Psoas muscle (tissue), 8 donors: Measurements from ENCODE around the gene SMYD3. TPM values are rescaled to one million over a fixed set of nuclear protein-coding genes. Genes with fewer than 3 reads are reported as not detected.

Experiments used
- ATAC-seq, 4 donors: fragments of 200-7000 bp; cut with Tn5 transposase; one replicate each; pipeline ENCODE4 v1.9.1; 2020; ENCODE audit warnings: moderate library complexity in 3 of 4, mild to moderate bottlenecking in 2 of 4
- DNase-seq, 2 donors: peaks; one replicate each; pipeline ENCODE4 v3.0.0-alpha.2; 2020
- H3K27ac ChIP-seq: fragments of 200-600 bp; one replicate; pipeline ENCODE4 v1.8.0; 2022
- H3K27me3 ChIP-seq, 3 donors: fragments of 200-600 bp in 1 of 3; one replicate each; pipeline versions ENCODE4 v1.6.1 to v1.8.0; 2013 to 2022; ENCODE audit warnings: low read length in 2 of 3, mild to moderate bottlenecking in 2 of 3, moderate library complexity in 1 of 3; ENCODE audit not compliant: insufficient read depth in 3 of 3
- H3K36me3 ChIP-seq, 2 donors: fragments of 200-600 bp in 1 of 2; one replicate each; pipeline versions ENCODE4 v1.6.1 to v1.8.0; 2013 to 2022; ENCODE audit warnings: low read depth in 1 of 2, mild to moderate bottlenecking in 1 of 2, moderate library complexity in 1 of 2; ENCODE audit not compliant: insufficient read depth in 1 of 2
- H3K4me1 ChIP-seq: fragments of 200-600 bp; one replicate; pipeline ENCODE4 v1.8.0; 2022
- H3K4me3 ChIP-seq: fragments of 200-600 bp; one replicate; pipeline ENCODE4 v1.8.0; 2022; ENCODE audit warnings: mild to moderate bottlenecking
- H3K9me3 ChIP-seq: fragments of 200-600 bp; one replicate; pipeline ENCODE4 v1.8.0; 2022
- WGBS, 3 donors: extraction: QIAGEN DNeasy Blood & Tissue Kit; methylation state at CpG; one replicate each; pipeline versions ENCODE4 v1.1.6 to v1.1.7; 2013; 5-methylcytosine and 5-hydroxymethylcytosine counted together
- intact Hi-C, 2 donors: fragments of 100-400 bp; cut with DNase I; formaldehyde crosslinking; loops; one replicate each; pipeline versions ENCODE4 v1.11.0 to v1.14.2; 2022
- polyA plus RNA-seq, 3 donors: library from polyadenylated mRNA; stranded (reverse); fragments of 200-250 nt; gene quantifications; one replicate each; pipeline ENCODE4 v1.2.3, GENCODE V29; 2013
- total RNA-seq, 4 donors: library from RNA; stranded (reverse); fragmentation: NEBNext Ultra II Directional in 2 of 4; extraction: Animal tissue kit (Norgen Biotek cat#: 25700) in 2 of 4; gene quantifications; one replicate each; pipeline versions ENCODE4 v1.2.1 to v1.2.4, GENCODE V29; 2021 to 2023
- TF ChIP-seq, protein P1 (sequence below): fragments of 200-600 bp; IDR thresholded peaks from one replicate; pipeline ENCODE4 v1.8.0; 2022; ENCODE audit warnings: antibody characterized with exemption
- donor health status: healthy with polysubstance abuse.
- donor health status: DM: no; HTN: no; CAD: no; lungs with moderate emphysema.
- donor health status: Bipolar disorder and iron deficiency.
- donor health status: healthy.
- donor health status: DM: yes; HTN: yes; CAD: no.
- donor health status: DM: no; HTN: no; CAD: no.
- donor health status: DM: no; HTN: no; CAD: no.
- donor health status: DM: yes; HTN: yes; CAD: no.

The SMYD3 gene
- total and polyA plus RNA-seq, 7 donors = 2.9 to 6.4 (median 4.9) TPM

DNA sequence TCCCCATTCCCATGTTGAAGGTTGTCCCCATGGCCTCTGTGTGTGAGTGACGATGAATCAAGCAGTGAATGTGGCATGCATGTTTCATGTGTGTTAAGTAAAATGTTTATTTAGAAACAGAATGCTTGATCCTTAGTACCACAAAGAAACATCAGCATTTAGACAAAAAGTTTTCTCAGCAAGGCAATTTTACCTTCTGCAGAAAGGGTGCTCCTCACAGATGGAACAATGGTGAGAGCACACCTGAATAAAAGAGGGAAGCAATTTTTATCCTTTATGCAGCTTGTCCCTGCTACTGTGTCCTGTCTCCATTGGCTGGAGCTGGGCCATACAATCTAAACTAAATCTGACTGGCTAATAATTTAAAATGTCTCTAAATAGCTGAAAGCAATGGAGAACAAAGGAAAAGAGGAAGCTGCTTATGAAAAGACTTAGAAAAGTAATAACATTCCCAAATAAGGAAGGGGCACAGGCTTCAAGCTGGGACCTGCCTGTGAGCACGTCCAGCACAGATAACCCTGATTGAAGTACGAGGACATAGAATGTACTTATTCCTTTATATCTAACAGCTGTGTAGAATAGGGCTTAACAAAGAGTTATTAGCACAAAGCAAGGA lies 8.4 kb upstream of the SMYD3 start:
- Histone ChIP-seq H3K9me3 (peaks cover 26% of the 10 kb centered on the region), H3K4me1 (no peaks in the 10 kb centered on the region), H3K27me3 (no peaks in the 10 kb centered on the region), H3K36me3 (no peaks in the 10 kb centered on the region), H3K4me3 (no peak overlapping the region), H3K27ac (no peak overlapping the region)
- intact Hi-C loops = no loop called here
- 72 to 82% (median 77%) methylated on average over 3 of the region's 3 CpGs for WGBS, 3 donors
- ATAC-seq (no peak), DNase-seq (no peak)
- TF ChIP-seq, protein P1, sequence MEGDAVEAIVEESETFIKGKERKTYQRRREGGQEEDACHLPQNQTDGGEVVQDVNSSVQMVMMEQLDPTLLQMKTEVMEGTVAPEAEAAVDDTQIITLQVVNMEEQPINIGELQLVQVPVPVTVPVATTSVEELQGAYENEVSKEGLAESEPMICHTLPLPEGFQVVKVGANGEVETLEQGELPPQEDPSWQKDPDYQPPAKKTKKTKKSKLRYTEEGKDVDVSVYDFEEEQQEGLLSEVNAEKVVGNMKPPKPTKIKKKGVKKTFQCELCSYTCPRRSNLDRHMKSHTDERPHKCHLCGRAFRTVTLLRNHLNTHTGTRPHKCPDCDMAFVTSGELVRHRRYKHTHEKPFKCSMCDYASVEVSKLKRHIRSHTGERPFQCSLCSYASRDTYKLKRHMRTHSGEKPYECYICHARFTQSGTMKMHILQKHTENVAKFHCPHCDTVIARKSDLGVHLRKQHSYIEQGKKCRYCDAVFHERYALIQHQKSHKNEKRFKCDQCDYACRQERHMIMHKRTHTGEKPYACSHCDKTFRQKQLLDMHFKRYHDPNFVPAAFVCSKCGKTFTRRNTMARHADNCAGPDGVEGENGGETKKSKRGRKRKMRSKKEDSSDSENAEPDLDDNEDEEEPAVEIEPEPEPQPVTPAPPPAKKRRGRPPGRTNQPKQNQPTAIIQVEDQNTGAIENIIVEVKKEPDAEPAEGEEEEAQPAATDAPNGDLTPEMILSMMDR = no peak

DNA sequence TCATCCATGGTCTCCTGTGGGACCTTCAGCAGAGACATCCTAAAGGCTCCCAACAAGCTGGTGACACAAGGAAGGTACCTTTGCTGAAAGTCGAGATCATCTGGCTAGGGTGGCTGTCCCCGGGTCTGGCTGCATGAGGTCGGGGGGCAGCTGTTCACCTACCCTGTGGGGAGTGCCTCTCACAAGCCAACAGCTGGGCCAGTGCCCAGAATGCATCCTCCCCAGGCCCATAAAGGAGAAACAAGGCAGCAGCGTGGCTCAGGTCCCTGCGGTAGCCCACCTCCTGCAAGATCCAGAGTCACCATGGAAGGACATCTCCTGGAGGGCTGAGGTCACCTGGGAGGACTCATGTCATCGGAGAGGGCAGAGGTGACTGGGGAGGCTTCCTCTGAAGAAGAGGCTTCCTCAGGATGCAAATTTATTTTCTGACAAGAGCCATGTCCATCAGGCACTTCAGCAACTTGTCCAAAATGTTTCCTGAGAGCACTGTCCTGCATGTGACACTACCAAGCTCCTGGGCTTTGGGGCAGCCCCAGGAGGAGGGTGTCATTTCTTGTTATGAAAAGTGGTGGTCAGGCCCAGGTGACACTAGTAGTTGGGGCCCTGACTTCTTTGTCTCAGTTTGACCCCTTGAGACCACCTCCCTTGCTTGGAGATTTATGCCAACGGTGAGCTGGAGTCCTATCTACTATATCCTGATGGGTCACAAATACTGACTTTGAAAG lies 6.7 kb upstream of the SMYD3 start:
- H3K27me3 ChIP-seq = no peaks in the 10 kb centered on the region
- WGBS, 3 donors = 83 to 85% (median 85%) methylated on average over 7 of the region's 7 CpGs
- no peak for DNase-seq
- no peaks in the 10 kb centered on the region for H3K4me1 ChIP-seq
- H3K36me3 ChIP-seq = no peaks in the 10 kb centered on the region
- H3K27ac ChIP-seq = no peak overlapping the region
- TF ChIP-seq, protein P1 = no peak
- ATAC-seq = no peak
- peaks cover 26% of the 10 kb centered on the region for H3K9me3 ChIP-seq
- intact Hi-C loops = no loop called here
- H3K4me3 ChIP-seq = no peak overlapping the region

DNA sequence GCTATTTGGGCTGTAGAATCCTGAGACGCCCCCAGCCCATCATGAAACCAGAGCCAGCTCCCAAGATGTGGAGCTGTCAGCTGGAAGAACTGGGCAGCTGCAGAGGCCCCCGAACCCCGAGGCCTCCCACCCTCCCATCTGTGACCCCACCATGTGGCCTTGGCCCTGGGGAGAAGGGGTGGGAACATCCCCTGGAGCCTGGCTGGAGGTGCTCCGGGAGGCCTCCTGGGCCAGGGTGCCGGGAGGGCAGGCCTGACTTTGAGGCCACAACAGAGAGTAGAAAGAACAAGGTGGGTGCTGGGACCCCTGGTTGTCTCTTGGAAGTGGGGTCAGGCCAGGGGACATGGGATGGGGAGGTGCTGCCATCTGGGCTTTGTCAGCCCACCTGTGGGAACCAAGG lies 6.0 kb upstream of the SMYD3 start:
- no peaks in the 10 kb centered on the region for H3K27me3 ChIP-seq
- no peaks in the 10 kb centered on the region for H3K4me1 ChIP-seq
- ATAC-seq (no peak), DNase-seq (no peak)
- TF ChIP-seq, protein P1 = no peak
- H3K36me3 ChIP-seq = no peaks in the 10 kb centered on the region
- intact Hi-C loops = no loop called here
- H3K27ac ChIP-seq = no peak overlapping the region
- 77 to 87% (median 87%) methylated on average over 4 to 5 of the region's 5 CpGs for WGBS, 3 donors
- no peak overlapping the region for H3K4me3 ChIP-seq
- H3K9me3 ChIP-seq = peaks cover 26% of the 10 kb centered on the region

DNA sequence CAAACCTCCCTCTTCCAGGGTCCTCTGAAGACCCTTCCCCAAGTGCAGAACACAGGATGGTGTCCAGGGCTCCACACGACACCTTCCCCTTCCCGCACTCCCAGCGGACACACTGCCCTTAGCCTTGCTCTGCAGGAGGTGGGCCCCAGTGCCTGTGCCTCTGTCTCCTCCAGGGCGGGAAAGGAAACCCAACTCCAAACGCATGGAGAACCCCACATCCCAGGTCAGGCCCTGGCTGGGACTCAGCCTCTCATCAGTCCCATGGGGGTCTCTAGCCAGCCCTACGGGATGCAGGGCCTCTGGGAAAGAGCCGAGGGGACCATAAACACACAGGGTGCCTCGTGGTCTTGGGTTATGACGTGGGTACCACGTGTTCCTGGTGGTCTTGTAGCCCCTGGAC lies 5.6 kb upstream of the SMYD3 start:
- intact Hi-C loops = no loop called here
- ATAC-seq (no peak), DNase-seq (no peak)
- Histone ChIP-seq H3K4me3 (no peak overlapping the region), H3K9me3 (peaks cover 26% of the 10 kb centered on the region), H3K27me3 (no peaks in the 10 kb centered on the region), H3K36me3 (no peaks in the 10 kb centered on the region), H3K4me1 (no peaks in the 10 kb centered on the region), H3K27ac (no peak overlapping the region)
- WGBS, 3 donors = 83 to 87% (median 86%) methylated on average over 10 of the region's 10 CpGs
- TF ChIP-seq, protein P1 = no peak
